ENCODE data around the gene TMEM179. TPM values are rescaled to one million over a fixed set of nuclear protein-coding genes. Genes with fewer than 3 reads are reported as not detected.

TMEM179 gene
- total and polyA plus RNA-seq, 2 experiments from 2014 or later = 2.2 to 4.3 TPM

GRCh38 chr14:104559028-104559803, 45.4 kb downstream of the TMEM179 start:
- no peaks in the 10 kb centered on the region for H4K20me1 ChIP-seq (ENCODE audit: insufficient read depth, poor library complexity, severe bottlenecking)
- H3K27ac ChIP-seq = no peak overlapping the region
- no peaks in the 10 kb centered on the region for H3K9me3 ChIP-seq (ENCODE audit: low read depth)
- peaks cover 16% of the 10 kb centered on the region for H3K4me1 ChIP-seq (ENCODE audit: insufficient read depth)
- no peak overlapping the region for H2AFZ ChIP-seq
- no peak overlapping the region for H3K4me2 ChIP-seq
- H3K27me3 ChIP-seq = no peaks in the 10 kb centered on the region
- no peak for DNase-seq (ENCODE audit: low spot score)
- H3K9me2 ChIP-seq (replicated peaks; ENCODE audit: insufficient read depth) = no peaks in the 10 kb centered on the region
- no peak overlapping the region for H3K4me3 ChIP-seq
- no peaks in the 10 kb centered on the region for H3K79me2 ChIP-seq
- TF ChIP-seq EZH2phosphoT487 (IDR thresholded peaks at IDR 0.05; ENCODE audit: low read depth, severe bottlenecking, unreplicated experiment) (no peak), EZH2 (IDR thresholded peaks at IDR 0.05; ENCODE audit: borderline replicate concordance) (no peak), CTCF (IDR thresholded peaks at IDR 0.05; ENCODE audit: poor library complexity) (no peak)
- WGBS (ENCODE audit: low lambda C conversion rate, missing lambda C conversion rate) = 85% methylated on average over 15 of the region's 15 CpGs
- no peaks in the 10 kb centered on the region for H3K36me3 ChIP-seq (replicated peaks; ENCODE audit: insufficient read depth, low read depth)

- Histone ChIP-seq H4K20me1 (ENCODE audit: insufficient read depth, poor library complexity, severe bottlenecking) (no peaks in the 10 kb centered on the region), H3K9me2 (replicated peaks; ENCODE audit: insufficient read depth) (no peaks in the 10 kb centered on the region), H3K4me1 (ENCODE audit: insufficient read depth) (peaks cover 13% of the 10 kb centered on the region), H3K27me3 (no peaks in the 10 kb centered on the region), H3K36me3 (replicated peaks; ENCODE audit: insufficient read depth, low read depth) (no peaks in the 10 kb centered on the region), H3K4me3 (no peak overlapping the region), H3K27ac (no peak overlapping the region), H2AFZ (no peak overlapping the region), H3K9me3 (ENCODE audit: low read depth) (no peaks in the 10 kb centered on the region), H3K4me2 (no peak overlapping the region), H3K79me2 (no peaks in the 10 kb centered on the region)
- WGBS (ENCODE audit: low lambda C conversion rate, missing lambda C conversion rate) = 93% methylated on average over 16 of the region's 16 CpGs
- DNase-seq (ENCODE audit: low spot score) = no peak
- no peak for TF ChIP-seq EZH2phosphoT487 (IDR thresholded peaks at IDR 0.05; ENCODE audit: low read depth, severe bottlenecking, unreplicated experiment)
- TF ChIP-seq EZH2 (IDR thresholded peaks at IDR 0.05; ENCODE audit: borderline replicate concordance) = no peak
- TF ChIP-seq CTCF (IDR thresholded peaks at IDR 0.05; ENCODE audit: poor library complexity) = no peak
These were observed 46.1 kb downstream of the TMEM179 start for GRCh38 chr14:104558231-104559027.

- DNase-seq (ENCODE audit: low spot score) = no peak
- TF ChIP-seq EZH2phosphoT487 (IDR thresholded peaks at IDR 0.05; ENCODE audit: low read depth, severe bottlenecking, unreplicated experiment) (no peak), EZH2 (IDR thresholded peaks at IDR 0.05; ENCODE audit: borderline replicate concordance) (no peak), CTCF (IDR thresholded peaks at IDR 0.05; ENCODE audit: poor library complexity) (no peak)
- no peak overlapping the region for H3K4me2 ChIP-seq
- H3K27ac ChIP-seq = no peak overlapping the region
- no peak overlapping the region for H3K4me3 ChIP-seq
- H2AFZ ChIP-seq = no peak overlapping the region
- H3K36me3 ChIP-seq (replicated peaks; ENCODE audit: insufficient read depth, low read depth) = no peaks in the 10 kb centered on the region
- no peaks in the 10 kb centered on the region for H3K27me3 ChIP-seq
- WGBS (ENCODE audit: low lambda C conversion rate, missing lambda C conversion rate) = 94% methylated on average over 1 of the region's 1 CpG
- no peaks in the 10 kb centered on the region for H3K79me2 ChIP-seq
- H3K9me3 ChIP-seq (ENCODE audit: low read depth) = no peaks in the 10 kb centered on the region
- no peaks in the 10 kb centered on the region for H4K20me1 ChIP-seq (ENCODE audit: insufficient read depth, poor library complexity, severe bottlenecking)
- H3K9me2 ChIP-seq (replicated peaks; ENCODE audit: insufficient read depth) = no peaks in the 10 kb centered on the region
- peaks cover 13% of the 10 kb centered on the region for H3K4me1 ChIP-seq (ENCODE audit: insufficient read depth)
These were observed 46.8 kb downstream of the TMEM179 start for GRCh38 chr14:104557766-104558165.
